ENCODE measurements around the gene NES.

NES gene

GRCh38 chr1:156681196-156681960, 4.2 kb upstream of the NES start:
- Mint-ChIP-seq H3K4me3 (no peak overlapping the region), H3K9me3 (no peaks in the 10 kb centered on the region), H3K4me1 (peaks cover 34 to 47% of the 10 kb centered on the region in 2 donors), H3K36me3 (no peaks in the 10 kb centered on the region), H3K27me3 (peaks cover 59 to 81% of the 10 kb centered on the region in 2 donors), H3K27ac (no peak overlapping the region)
- ATAC-seq (replicated peaks) (no peak), DNase-seq (no peak)

- ATAC-seq (replicated peaks) (no peak), DNase-seq (no peak)
- Mint-ChIP-seq H3K27me3 (peaks cover 68 to 85% of the 10 kb centered on the region in 2 donors), H3K9me3 (no peaks in the 10 kb centered on the region), H3K36me3 (no peaks in the 10 kb centered on the region), H3K27ac (no peak overlapping the region), H3K4me1 (peaks cover 34 to 47% of the 10 kb centered on the region in 2 donors), H3K4me3 (no peak overlapping the region)
Observed at GRCh38 chr1:156680056-156680455, 2.8 kb upstream of the NES start.

- Mint-ChIP-seq H3K27ac (peak overlapping the region; percentile 52), H3K9me3 (no peaks in the 10 kb centered on the region), H3K27me3 (peaks cover 71 to 85% of the 10 kb centered on the region in 2 donors), H3K4me3 (peak overlapping the region in 1 of 2 donors; percentile 56), H3K36me3 (no peaks in the 10 kb centered on the region), H3K4me1 (peaks cover 20 to 29% of the 10 kb centered on the region in 2 donors)
- no peak for DNase-seq
- no peak for ATAC-seq (replicated peaks)
Observed at GRCh38 chr1:156677616-156678596, 699 bp upstream of the NES start.

- H3K36me3 Mint-ChIP-seq = no peaks in the 10 kb centered on the region
- ATAC-seq (replicated peaks) = no peak
- H3K4me3 Mint-ChIP-seq = no peak overlapping the region
- peaks cover 13 to 16% of the 10 kb centered on the region in 2 donors for H3K4me1 Mint-ChIP-seq
- no peaks in the 10 kb centered on the region for H3K9me3 Mint-ChIP-seq
- H3K27me3 Mint-ChIP-seq = peaks cover 70 to 90% of the 10 kb centered on the region in 2 donors
- DNase-seq = no peak
- H3K27ac Mint-ChIP-seq = no peak overlapping the region
Observed at GRCh38 chr1:156676114-156676819, 940 bp downstream of the NES start.

GRCh38 chr1:156675210-156676113, 1.7 kb downstream of the NES start:
- no peaks in the 10 kb centered on the region for H3K9me3 Mint-ChIP-seq
- H3K4me1 Mint-ChIP-seq = peaks cover 13 to 16% of the 10 kb centered on the region in 2 donors
- no peak for DNase-seq
- no peak for ATAC-seq (replicated peaks)
- peak overlapping the region in 1 of 2 donors; percentile 36 for H3K4me3 Mint-ChIP-seq
- H3K36me3 Mint-ChIP-seq = no peaks in the 10 kb centered on the region
- peaks cover 68 to 88% of the 10 kb centered on the region in 2 donors for H3K27me3 Mint-ChIP-seq
- no peak overlapping the region for H3K27ac Mint-ChIP-seq

- ATAC-seq (replicated peaks) = no peak
- H3K27me3 Mint-ChIP-seq = peaks cover 57 to 82% of the 10 kb centered on the region in 2 donors
- peaks cover 13 to 16% of the 10 kb centered on the region in 2 donors for H3K4me1 Mint-ChIP-seq
- DNase-seq = no peak
- H3K36me3 Mint-ChIP-seq = no peaks in the 10 kb centered on the region
- no peak overlapping the region for H3K4me3 Mint-ChIP-seq
- H3K27ac Mint-ChIP-seq = no peak overlapping the region
- H3K9me3 Mint-ChIP-seq = no peaks in the 10 kb centered on the region
Observed at GRCh38 chr1:156673387-156674121, 3.7 kb downstream of the NES start.

GRCh38 chr1:156671804-156672203, 5.4 kb downstream of the NES start:
- no peak for ATAC-seq (replicated peaks)
- Mint-ChIP-seq H3K27me3 (peaks cover 41 to 65% of the 10 kb centered on the region in 2 donors), H3K4me1 (peaks cover under 1 to 2% of the 10 kb centered on the region in 2 donors), H3K27ac (no peak overlapping the region), H3K9me3 (no peaks in the 10 kb centered on the region), H3K36me3 (no peaks in the 10 kb centered on the region), H3K4me3 (no peak overlapping the region)
- DNase-seq = no peak

- Mint-ChIP-seq H3K4me3 (no peak overlapping the region), H3K27me3 (peaks cover 39 to 61% of the 10 kb centered on the region in 2 donors), H3K9me3 (no peaks in the 10 kb centered on the region), H3K36me3 (no peaks in the 10 kb centered on the region), H3K27ac (no peak overlapping the region), H3K4me1 (peaks cover 2 to 6% of the 10 kb centered on the region in 2 donors)
- ATAC-seq (replicated peaks) (no peak), DNase-seq (no peak)
Observed at GRCh38 chr1:156670791-156671190, 6.4 kb downstream of the NES start.

GRCh38 chr1:156670359-156670758, 6.8 kb downstream of the NES start:
- Mint-ChIP-seq H3K9me3 (no peaks in the 10 kb centered on the region), H3K27me3 (peaks cover 35 to 57% of the 10 kb centered on the region in 2 donors), H3K27ac (no peak overlapping the region), H3K4me1 (peaks cover 6 to 11% of the 10 kb centered on the region in 2 donors), H3K4me3 (no peak overlapping the region), H3K36me3 (no peaks in the 10 kb centered on the region)
- ATAC-seq (replicated peaks) = no peak
- DNase-seq = no peak

GRCh38 chr1:156669794-156670193, 7.4 kb downstream of the NES start:
- Mint-ChIP-seq H3K4me1 (peaks cover 11 to 14% of the 10 kb centered on the region in 2 donors), H3K27ac (no peak overlapping the region), H3K27me3 (peaks cover 29 to 51% of the 10 kb centered on the region in 2 donors)

GRCh38 chr1:156668801-156669637, 8.2 kb downstream of the NES start:
- H3K36me3 Mint-ChIP-seq = no peaks in the 10 kb centered on the region
- peaks cover 24 to 43% of the 10 kb centered on the region in 2 donors for H3K27me3 Mint-ChIP-seq
- no peaks in the 10 kb centered on the region for H3K9me3 Mint-ChIP-seq
- no peak overlapping the region for H3K4me3 Mint-ChIP-seq
- H3K27ac Mint-ChIP-seq = peak overlapping the region; percentile 62
- DNase-seq (no peak), ATAC-seq (replicated peaks) (no peak)
- peaks cover 19 to 22% of the 10 kb centered on the region in 2 donors for H3K4me1 Mint-ChIP-seq

More at GRCh38 chr1:156669794-156670193, 7.4 kb downstream of the NES start:
- Mint-ChIP-seq H3K9me3 (no peaks in the 10 kb centered on the region), H3K4me3 (no peak overlapping the region), H3K36me3 (no peaks in the 10 kb centered on the region)
- ATAC-seq (replicated peaks) (no peak), DNase-seq (no peak)

Data from stimulated activated naive B cell treated with anti-CD40 and anti-IgM and Interleukin-4, amounts not matched to agents 10 μg/mL and 1 μg/mL and 100 μg/mL, for 72 hours (primary cell).